ENCODE measurements around the gene TMC7. TPM values are rescaled to one million over a fixed set of nuclear protein-coding genes. Genes with fewer than 3 reads are reported as not detected.

The TMC7 gene
- total and polyA plus RNA-seq, 2 of the 13 experiments (the other 11 are each of a cell fraction or from before 2014, with no cell fraction given) = 1.2 to 5.1 TPM

DNA sequence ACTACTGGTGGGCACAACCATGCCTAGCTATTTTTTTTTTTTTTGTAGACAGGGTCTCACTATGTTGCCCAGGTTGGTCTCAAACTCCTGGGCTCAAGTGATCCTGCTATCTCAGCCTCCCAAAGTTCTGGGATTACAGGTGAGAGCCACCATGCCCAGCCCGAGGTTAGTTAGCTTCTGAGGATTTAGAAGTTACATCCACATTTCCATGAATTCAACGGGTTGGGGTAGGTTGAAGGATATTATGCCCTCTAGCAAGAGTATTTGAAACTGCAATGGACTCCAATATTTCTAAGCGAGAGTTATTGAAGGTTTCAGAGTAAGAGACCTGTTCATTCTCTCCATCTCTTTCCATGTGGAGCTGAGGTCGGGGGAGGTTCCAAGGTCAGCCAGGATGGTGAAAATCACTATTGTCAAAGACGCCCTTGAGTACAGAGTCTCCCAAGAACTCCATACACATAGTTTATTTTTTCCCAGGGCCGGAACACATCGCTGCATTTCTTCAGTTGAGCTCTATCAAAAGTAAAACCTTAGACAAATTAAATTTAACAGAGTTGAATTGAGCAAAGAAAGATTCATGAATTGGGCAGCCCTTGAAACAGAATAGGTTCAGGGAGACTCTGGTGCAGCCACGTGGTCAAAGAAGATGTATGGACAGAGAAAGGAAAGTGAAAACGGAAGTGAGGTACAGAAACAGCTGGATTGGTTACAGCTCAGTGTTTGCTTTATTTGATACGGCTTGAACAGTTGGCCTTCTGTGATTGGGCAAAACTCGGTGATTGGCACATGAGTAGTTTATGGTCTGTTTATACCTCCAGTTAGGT, 111.0 kb downstream of the TMC7 start (continued):
- TF ChIP-seq SALL1 (CRISPR knock-in tag; IDR thresholded peaks at IDR 0.05) (no peak), HDAC2 (CRISPR knock-in tag; IDR thresholded peaks at IDR 0.05) (no peak), CBFB (CRISPR knock-in tag; IDR thresholded peaks at IDR 0.05) (0 out of 2 replicates have a peak, but pooled peaks have one; percentile 27), EHMT2 (IDR thresholded peaks at IDR 0.05; ENCODE audit: borderline replicate concordance, low read depth, low read length) (peak; percentile 63; the same call in 1 of the 2 replicates), ZNF713 (CRISPR knock-in tag; IDR thresholded peaks at IDR 0.05) (no peak), REXO4 (CRISPR knock-in tag; IDR thresholded peaks at IDR 0.05; ENCODE audit: borderline replicate concordance) (no peak), NFKBIZ (CRISPR knock-in tag; IDR thresholded peaks at IDR 0.05) (no peak; the same call in none of the 2 replicates), AKAP8 (CRISPR knock-in tag; IDR thresholded peaks at IDR 0.05) (no peak), NR2C2 (CRISPR knock-in tag; IDR thresholded peaks at IDR 0.05; ENCODE audit: borderline replicate concordance) (peak; percentile 32; the same call in 1 of the 2 replicates), ZFP82 (CRISPR knock-in tag; IDR thresholded peaks at IDR 0.05; ENCODE audit: borderline replicate concordance) (no peak)
- TF ChIP-seq, protein P1, sequence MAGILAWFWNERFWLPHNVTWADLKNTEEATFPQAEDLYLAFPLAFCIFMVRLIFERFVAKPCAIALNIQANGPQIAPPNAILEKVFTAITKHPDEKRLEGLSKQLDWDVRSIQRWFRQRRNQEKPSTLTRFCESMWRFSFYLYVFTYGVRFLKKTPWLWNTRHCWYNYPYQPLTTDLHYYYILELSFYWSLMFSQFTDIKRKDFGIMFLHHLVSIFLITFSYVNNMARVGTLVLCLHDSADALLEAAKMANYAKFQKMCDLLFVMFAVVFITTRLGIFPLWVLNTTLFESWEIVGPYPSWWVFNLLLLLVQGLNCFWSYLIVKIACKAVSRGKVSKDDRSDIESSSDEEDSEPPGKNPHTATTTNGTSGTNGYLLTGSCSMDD (CRISPR knock-in tag; IDR thresholded peaks at IDR 0.05) = no peak
- TF ChIP-seq, protein P2, sequence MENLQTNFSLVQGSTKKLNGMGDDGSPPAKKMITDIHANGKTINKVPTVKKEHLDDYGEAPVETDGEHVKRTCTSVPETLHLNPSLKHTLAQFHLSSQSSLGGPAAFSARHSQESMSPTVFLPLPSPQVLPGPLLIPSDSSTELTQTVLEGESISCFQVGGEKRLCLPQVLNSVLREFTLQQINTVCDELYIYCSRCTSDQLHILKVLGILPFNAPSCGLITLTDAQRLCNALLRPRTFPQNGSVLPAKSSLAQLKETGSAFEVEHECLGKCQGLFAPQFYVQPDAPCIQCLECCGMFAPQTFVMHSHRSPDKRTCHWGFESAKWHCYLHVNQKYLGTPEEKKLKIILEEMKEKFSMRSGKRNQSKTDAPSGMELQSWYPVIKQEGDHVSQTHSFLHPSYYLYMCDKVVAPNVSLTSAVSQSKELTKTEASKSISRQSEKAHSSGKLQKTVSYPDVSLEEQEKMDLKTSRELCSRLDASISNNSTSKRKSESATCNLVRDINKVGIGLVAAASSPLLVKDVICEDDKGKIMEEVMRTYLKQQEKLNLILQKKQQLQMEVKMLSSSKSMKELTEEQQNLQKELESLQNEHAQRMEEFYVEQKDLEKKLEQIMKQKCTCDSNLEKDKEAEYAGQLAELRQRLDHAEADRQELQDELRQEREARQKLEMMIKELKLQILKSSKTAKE (CRISPR knock-in tag; IDR thresholded peaks at IDR 0.05; ENCODE audit: borderline replicate concordance) = no peak
- TF ChIP-seq, protein P3, sequence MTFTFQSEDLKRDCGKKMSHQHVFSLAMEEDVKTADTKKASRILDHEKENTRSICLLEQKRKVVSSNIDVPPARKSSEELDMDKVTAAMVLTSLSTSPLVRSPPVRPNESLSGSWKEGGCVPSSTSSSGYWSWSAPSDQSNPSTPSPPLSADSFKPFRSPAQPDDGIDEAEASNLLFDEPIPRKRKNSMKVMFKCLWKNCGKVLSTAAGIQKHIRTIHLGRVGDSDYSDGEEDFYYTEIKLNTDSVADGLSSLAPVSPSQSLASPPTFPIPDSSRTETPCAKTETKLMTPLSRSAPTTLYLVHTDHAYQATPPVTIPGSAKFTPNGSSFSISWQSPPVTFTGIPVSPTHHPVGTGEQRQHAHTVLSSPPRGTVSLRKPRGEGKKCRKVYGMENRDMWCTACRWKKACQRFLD (CRISPR knock-in tag; IDR thresholded peaks at IDR 0.05; ENCODE audit: borderline replicate concordance) = no peak
- TF ChIP-seq, protein P4, sequence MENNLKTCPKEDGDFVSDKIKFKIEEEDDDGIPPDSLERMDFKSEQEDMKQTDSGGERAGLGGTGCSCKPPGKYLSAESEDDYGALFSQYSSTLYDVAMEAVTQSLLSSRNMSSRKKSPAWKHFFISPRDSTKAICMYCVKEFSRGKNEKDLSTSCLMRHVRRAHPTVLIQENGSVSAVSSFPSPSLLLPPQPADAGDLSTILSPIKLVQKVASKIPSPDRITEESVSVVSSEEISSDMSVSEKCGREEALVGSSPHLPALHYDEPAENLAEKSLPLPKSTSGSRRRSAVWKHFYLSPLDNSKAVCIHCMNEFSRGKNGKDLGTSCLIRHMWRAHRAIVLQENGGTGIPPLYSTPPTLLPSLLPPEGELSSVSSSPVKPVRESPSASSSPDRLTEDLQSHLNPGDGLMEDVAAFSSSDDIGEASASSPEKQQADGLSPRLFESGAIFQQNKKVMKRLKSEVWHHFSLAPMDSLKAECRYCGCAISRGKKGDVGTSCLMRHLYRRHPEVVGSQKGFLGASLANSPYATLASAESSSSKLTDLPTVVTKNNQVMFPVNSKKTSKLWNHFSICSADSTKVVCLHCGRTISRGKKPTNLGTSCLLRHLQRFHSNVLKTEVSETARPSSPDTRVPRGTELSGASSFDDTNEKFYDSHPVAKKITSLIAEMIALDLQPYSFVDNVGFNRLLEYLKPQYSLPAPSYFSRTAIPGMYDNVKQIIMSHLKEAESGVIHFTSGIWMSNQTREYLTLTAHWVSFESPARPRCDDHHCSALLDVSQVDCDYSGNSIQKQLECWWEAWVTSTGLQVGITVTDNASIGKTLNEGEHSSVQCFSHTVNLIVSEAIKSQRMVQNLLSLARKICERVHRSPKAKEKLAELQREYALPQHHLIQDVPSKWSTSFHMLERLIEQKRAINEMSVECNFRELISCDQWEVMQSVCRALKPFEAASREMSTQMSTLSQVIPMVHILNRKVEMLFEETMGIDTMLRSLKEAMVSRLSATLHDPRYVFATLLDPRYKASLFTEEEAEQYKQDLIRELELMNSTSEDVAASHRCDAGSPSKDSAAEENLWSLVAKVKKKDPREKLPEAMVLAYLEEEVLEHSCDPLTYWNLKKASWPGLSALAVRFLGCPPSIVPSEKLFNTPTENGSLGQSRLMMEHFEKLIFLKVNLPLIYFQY (CRISPR knock-in tag; IDR thresholded peaks at IDR 0.05; ENCODE audit: borderline replicate concordance) = no peak
- TF ChIP-seq, protein P5, sequence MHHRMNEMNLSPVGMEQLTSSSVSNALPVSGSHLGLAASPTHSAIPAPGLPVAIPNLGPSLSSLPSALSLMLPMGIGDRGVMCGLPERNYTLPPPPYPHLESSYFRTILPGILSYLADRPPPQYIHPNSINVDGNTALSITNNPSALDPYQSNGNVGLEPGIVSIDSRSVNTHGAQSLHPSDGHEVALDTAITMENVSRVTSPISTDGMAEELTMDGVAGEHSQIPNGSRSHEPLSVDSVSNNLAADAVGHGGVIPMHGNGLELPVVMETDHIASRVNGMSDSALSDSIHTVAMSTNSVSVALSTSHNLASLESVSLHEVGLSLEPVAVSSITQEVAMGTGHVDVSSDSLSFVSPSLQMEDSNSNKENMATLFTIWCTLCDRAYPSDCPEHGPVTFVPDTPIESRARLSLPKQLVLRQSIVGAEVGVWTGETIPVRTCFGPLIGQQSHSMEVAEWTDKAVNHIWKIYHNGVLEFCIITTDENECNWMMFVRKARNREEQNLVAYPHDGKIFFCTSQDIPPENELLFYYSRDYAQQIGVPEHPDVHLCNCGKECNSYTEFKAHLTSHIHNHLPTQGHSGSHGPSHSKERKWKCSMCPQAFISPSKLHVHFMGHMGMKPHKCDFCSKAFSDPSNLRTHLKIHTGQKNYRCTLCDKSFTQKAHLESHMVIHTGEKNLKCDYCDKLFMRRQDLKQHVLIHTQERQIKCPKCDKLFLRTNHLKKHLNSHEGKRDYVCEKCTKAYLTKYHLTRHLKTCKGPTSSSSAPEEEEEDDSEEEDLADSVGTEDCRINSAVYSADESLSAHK (CRISPR knock-in tag; IDR thresholded peaks at IDR 0.05; ENCODE audit: borderline replicate concordance) = no peak
